ENCODE results near the gene TRAF4. TPM values are rescaled to one million over a fixed set of nuclear protein-coding genes. Genes with fewer than 3 reads are reported as not detected.
"Not testable (repeated sequence)": the region's sequence is repeated elsewhere in the genome, so short reads cannot be mapped to it uniquely, and the experiment has no call there.

The TRAF4 gene
- total RNA-seq, 1 experiment from 2014 or later: 126 TPM

GRCh38 chr17:28718333-28719020 lies 25.3 kb upstream of the TRAF4 start:
- intact Hi-C loops (cut with micrococcal nuclease): loop anchor here (2.0 kb wide), 1 partner anchor 72 kb away; no protein-coding TSS in a partner anchor
- Mint-ChIP-seq H3K27me3 (ENCODE audit: insufficient read depth, unreplicated experiment) (no peaks in the 10 kb centered on the region), H3K36me3 (ENCODE audit: insufficient read depth, unreplicated experiment) (peaks cover 65% of the 10 kb centered on the region), H3K4me3 (ENCODE audit: unreplicated experiment) (peak overlapping the region; percentile 91), H3K9me3 (ENCODE audit: unreplicated experiment) (no peaks in the 10 kb centered on the region), H3K27ac (ENCODE audit: low read depth, unreplicated experiment) (peak overlapping the region; percentile 97), H3K4me1 (ENCODE audit: insufficient read depth, unreplicated experiment) (peaks cover 31% of the 10 kb centered on the region)
- POLR2A ChIA-PET: interaction anchor here (1.2 to 18.0 kb wide), 7 partner anchors 10 to 232 kb away, joined by 5 to 1135 read pairs (median 73); partner anchors contain the start of genes BLTP2, NEK8, PHF12 and SDF2
- BruUV-seq (replicated peaks): no TSS peak
- DNase-seq (ENCODE audit: unreplicated experiment): no peak
- CTCF ChIA-PET: interaction anchor here (1.4 kb wide), 1 partner anchor 72 kb away, joined by 8 read pairs; no protein-coding TSS in a partner anchor
- no peak for TF ChIP-seq CTCF (IDR thresholded peaks at IDR 0.05; ENCODE audit: unreplicated experiment)

- POLR2A ChIA-PET: interaction anchor here (0.6 to 18.0 kb wide), 30 partner anchors 8 to 460 kb away, joined by 3 to 1135 read pairs (median 6); partner anchors contain the start of genes BLTP2, DHRS13, FAM222B and FLOT2
- no TSS peak for BruUV-seq (replicated peaks)
- intact Hi-C loops (cut with micrococcal nuclease): loop anchor here (2.0 kb wide), 1 partner anchor 72 kb away; no protein-coding TSS in a partner anchor
- no peaks in the 10 kb centered on the region for H3K27me3 Mint-ChIP-seq (ENCODE audit: insufficient read depth, unreplicated experiment)
- DNase-seq (ENCODE audit: unreplicated experiment): no peak
- peak overlapping the region; percentile 97 for H3K27ac Mint-ChIP-seq (ENCODE audit: low read depth, unreplicated experiment)
- peak overlapping the region; percentile 91 for H3K4me3 Mint-ChIP-seq (ENCODE audit: unreplicated experiment)
- H3K36me3 Mint-ChIP-seq (ENCODE audit: insufficient read depth, unreplicated experiment): peaks cover 65% of the 10 kb centered on the region
- H3K4me1 Mint-ChIP-seq (ENCODE audit: insufficient read depth, unreplicated experiment): peaks cover 31% of the 10 kb centered on the region
- H3K9me3 Mint-ChIP-seq (ENCODE audit: unreplicated experiment): no peaks in the 10 kb centered on the region
- CTCF ChIA-PET: interaction anchor here (0.7 to 1.4 kb wide), 5 partner anchors 30 to 393 kb away, joined by 3 to 8 read pairs (median 3); no protein-coding TSS in a partner anchor
- no peak for TF ChIP-seq CTCF (IDR thresholded peaks at IDR 0.05; ENCODE audit: unreplicated experiment)
Measured at GRCh38 chr17:28719021-28719433, 24.8 kb upstream of the TRAF4 start.

GRCh38 chr17:28720247-28720996 lies 23.4 kb upstream of the TRAF4 start:
- no peak for TF ChIP-seq CTCF (IDR thresholded peaks at IDR 0.05; ENCODE audit: unreplicated experiment)
- Mint-ChIP-seq H3K4me3 (ENCODE audit: unreplicated experiment) (peak overlapping the region; percentile 91), H3K27ac (ENCODE audit: low read depth, unreplicated experiment) (peak overlapping the region; percentile 97), H3K27me3 (ENCODE audit: insufficient read depth, unreplicated experiment) (no peaks in the 10 kb centered on the region), H3K36me3 (ENCODE audit: insufficient read depth, unreplicated experiment) (peaks cover 65% of the 10 kb centered on the region), H3K4me1 (ENCODE audit: insufficient read depth, unreplicated experiment) (peaks cover 32% of the 10 kb centered on the region), H3K9me3 (ENCODE audit: unreplicated experiment) (no peaks in the 10 kb centered on the region)
- ChIA-PET POLR2A (interaction anchor here (0.6 to 18.0 kb wide), 29 partner anchors 8 to 673 kb away, joined by 3 to 1135 read pairs (median 7); partner anchors contain the start of genes BLTP2, FAM222B, FLOT2 and NEK8), CTCF (interaction anchor here (0.7 to 9.2 kb wide), 7 partner anchors 21 to 86 kb away, joined by 3 to 365 read pairs (median 4); partner anchors contain the start of gene TRAF4)
- BruUV-seq (replicated peaks): TSS peak; percentile 79
- no peak for DNase-seq (ENCODE audit: unreplicated experiment)
- intact Hi-C loops (cut with micrococcal nuclease): no loop called here

- DNase-seq (ENCODE audit: unreplicated experiment); BruUV-seq (replicated peaks); H3K9me3 Mint-ChIP-seq (ENCODE audit: unreplicated experiment); intact Hi-C loops (cut with micrococcal nuclease); H3K27me3 Mint-ChIP-seq (ENCODE audit: insufficient read depth, unreplicated experiment): not testable (repeated sequence)
- POLR2A ChIA-PET: interaction anchor here (0.6 to 18.0 kb wide), 14 partner anchors 10 to 672 kb away, joined by 3 to 1135 read pairs (median 12); partner anchors contain the start of genes BLTP2, FLOT2, PHF12 and PIGS
- CTCF ChIA-PET: interaction anchor here (0.6 to 9.2 kb wide), 6 partner anchors 22 to 231 kb away, joined by 3 to 365 read pairs (median 4); partner anchors contain the start of gene TRAF4
- Mint-ChIP-seq H3K27ac (ENCODE audit: low read depth, unreplicated experiment) (peak overlapping the region; percentile 97), H3K36me3 (ENCODE audit: insufficient read depth, unreplicated experiment) (peaks cover 69% of the 10 kb centered on the region), H3K4me1 (ENCODE audit: insufficient read depth, unreplicated experiment) (peaks cover 26% of the 10 kb centered on the region), H3K4me3 (ENCODE audit: unreplicated experiment) (peak overlapping the region; percentile 91)
Measured at GRCh38 chr17:28720997-28721329, 22.8 kb upstream of the TRAF4 start.

Measured in MCF 10A (cell line).